Caco-2 (cell line): Measurements from ENCODE around the gene CCDC32. TPM values are rescaled to one million over a fixed set of nuclear protein-coding genes. Genes with fewer than 3 reads are reported as not detected.
A peak's percentile ranks its signal among the peaks of the same experiment; 100 is the strongest.

Experiments used
- Bru-seq: library from RNA; stranded (reverse); fragments of 400-500 nt; gene quantifications from one replicate; lab custom pipeline; 2021; lab: Mats Ljungman, UMichigan
- BruChase-seq, 2 experiments: library from RNA; stranded (reverse); fragments of 400-500 nt; gene quantifications; one replicate each; lab custom pipeline; 2021; lab: Mats Ljungman, UMichigan
- BruUV-seq: library from RNA; stranded (reverse); fragments of 400-500 nt; replicated peaks from 2 replicates; lab custom pipeline; 2021; lab: Mats Ljungman, UMichigan
- CTCF ChIA-PET: fragments of 300-600 bp; sonication (Branson Sonifier 250); formaldehyde crosslinking; loops from one replicate; lab custom pipeline; 2022; ENCODE audit warnings: antibody characterized with exemption; lab: Charles Lee
- POLR2A ChIA-PET: fragments of 300-600 bp; sonication (Branson Sonifier 250); formaldehyde crosslinking; loops from one replicate; lab custom pipeline; 2022; ENCODE audit warnings: antibody characterized with exemption; lab: Charles Lee
- DNase-seq, 2 experiments: peaks; one replicate each; pipeline versions ENCODE4 v3.0.0 to v3.0.0-alpha.2; 2020 to 2022
- H3K27me3 ChIP-seq: replicated peaks from 2 replicates; pipeline ENCODE4 v1.6.0; 2011; ENCODE audit warnings: low read length; ENCODE audit not compliant: control insufficient read depth, insufficient read depth
- H3K36me3 ChIP-seq: 2 replicates; pipeline ENCODE4 v1.5.1; 2011; ENCODE audit warnings: low read length; ENCODE audit not compliant: control insufficient read depth, insufficient read depth
- H3K4me1 ChIP-seq: fragments of 250-450 bp; sonication (Bioruptor Pico); 2 replicates; pipeline ENCODE4 v1.5.1; 2020; ENCODE audit warnings: mild to moderate bottlenecking
- H3K4me3 ChIP-seq: 2 replicates; pipeline ENCODE4 v1.5.1; 2011; ENCODE audit warnings: low read depth, mild to moderate bottlenecking, control low read depth, low read length
- H3K9me3 ChIP-seq: fragments of 250-450 bp; sonication (Bioruptor Pico); 2 replicates; pipeline ENCODE4 v1.5.1; 2020; ENCODE audit warnings: mild to moderate bottlenecking, moderate library complexity
- H3K27ac Mint-ChIP-seq: one replicate; pipeline ENCODE4 v1.8.0; 2022; ENCODE audit warnings: mixed read lengths; ENCODE audit not compliant: unreplicated experiment
- H3K27me3 Mint-ChIP-seq: one replicate; pipeline ENCODE4 v1.8.0; 2022; ENCODE audit warnings: mixed read lengths; ENCODE audit not compliant: insufficient read depth, unreplicated experiment
- H3K36me3 Mint-ChIP-seq: one replicate; pipeline ENCODE4 v1.8.0; 2022; ENCODE audit warnings: mild to moderate bottlenecking, mixed read lengths; ENCODE audit not compliant: insufficient read depth, unreplicated experiment
- H3K4me1 Mint-ChIP-seq: one replicate; pipeline ENCODE4 v1.8.0; 2022; ENCODE audit warnings: low read depth, mixed read lengths; ENCODE audit not compliant: unreplicated experiment
- H3K4me3 Mint-ChIP-seq: one replicate; pipeline ENCODE4 v1.8.0; 2022; ENCODE audit warnings: mild to moderate bottlenecking, moderate library complexity, mixed read lengths; ENCODE audit not compliant: unreplicated experiment
- H3K9me3 Mint-ChIP-seq: one replicate; pipeline ENCODE4 v1.8.0; 2022; ENCODE audit warnings: mixed read lengths; ENCODE audit not compliant: unreplicated experiment
- CTCF ChIP-seq, 2 experiments: fragments of 200-600 bp in 1 of 2; IDR thresholded peaks; 1 replicate in 1 of 2; 2 replicates in 1 of 2; pipeline versions ENCODE4 v1.5.1 to v1.8.0; 2011 to 2022; ENCODE audit warnings: antibody characterized with exemption in 1 of 2, control low read depth in 1 of 2, inconsistent platforms in 1 of 2, low read depth in 1 of 2, low read length in 1 of 2, mild to moderate bottlenecking in 1 of 2, moderate library complexity in 1 of 2; ENCODE audit not compliant: insufficient read depth in 1 of 2, severe bottlenecking in 1 of 2, unreplicated experiment in 1 of 2
- intact Hi-C: fragments of 100-400 bp; cut with micrococcal nuclease; formaldehyde crosslinking; loops from one replicate; pipeline ENCODE4 v1.10.0; 2022; ENCODE audit not compliant: unreplicated experiment
- long read RNA-seq: library from polyadenylated mRNA; stranded (forward); transcript quantifications from one replicate; pipeline ENCODE4 v2.0.0, GENCODE V29; 2022
- total RNA-seq: library from RNA; stranded (reverse); gene quantifications from 2 replicates; pipeline ENCODE4 v1.2.3, GENCODE V29; 2022

CCDC32 gene, protein sequence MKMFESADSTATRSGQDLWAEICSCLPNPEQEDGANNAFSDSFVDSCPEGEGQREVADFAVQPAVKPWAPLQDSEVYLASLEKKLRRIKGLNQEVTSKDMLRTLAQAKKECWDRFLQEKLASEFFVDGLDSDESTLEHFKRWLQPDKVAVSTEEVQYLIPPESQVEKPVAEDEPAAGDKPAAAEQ
- total RNA-seq = 11.7 and 17.0 TPM in 2 replicates
- percentile 57 among the genes with signal in this experiment for Bru-seq, nascent RNA
- percentile 59 among the genes with signal in this experiment for BruChase-seq, experiment 1, labeled RNA remaining after a 2-hour chase
- percentile 56 among the genes with signal in this experiment for BruChase-seq, experiment 2, labeled RNA remaining after a 6-hour chase
- long read RNA-seq, transcript CCDC32-202 (4 exons, 1,519 nt) = major isoform, 16 of 21 reads
- long read RNA-seq, partial matches to known transcripts = 1 of 21 reads
- long read RNA-seq, other reads (novel, unspliced or antisense) = 2 of 21 reads

DNA sequence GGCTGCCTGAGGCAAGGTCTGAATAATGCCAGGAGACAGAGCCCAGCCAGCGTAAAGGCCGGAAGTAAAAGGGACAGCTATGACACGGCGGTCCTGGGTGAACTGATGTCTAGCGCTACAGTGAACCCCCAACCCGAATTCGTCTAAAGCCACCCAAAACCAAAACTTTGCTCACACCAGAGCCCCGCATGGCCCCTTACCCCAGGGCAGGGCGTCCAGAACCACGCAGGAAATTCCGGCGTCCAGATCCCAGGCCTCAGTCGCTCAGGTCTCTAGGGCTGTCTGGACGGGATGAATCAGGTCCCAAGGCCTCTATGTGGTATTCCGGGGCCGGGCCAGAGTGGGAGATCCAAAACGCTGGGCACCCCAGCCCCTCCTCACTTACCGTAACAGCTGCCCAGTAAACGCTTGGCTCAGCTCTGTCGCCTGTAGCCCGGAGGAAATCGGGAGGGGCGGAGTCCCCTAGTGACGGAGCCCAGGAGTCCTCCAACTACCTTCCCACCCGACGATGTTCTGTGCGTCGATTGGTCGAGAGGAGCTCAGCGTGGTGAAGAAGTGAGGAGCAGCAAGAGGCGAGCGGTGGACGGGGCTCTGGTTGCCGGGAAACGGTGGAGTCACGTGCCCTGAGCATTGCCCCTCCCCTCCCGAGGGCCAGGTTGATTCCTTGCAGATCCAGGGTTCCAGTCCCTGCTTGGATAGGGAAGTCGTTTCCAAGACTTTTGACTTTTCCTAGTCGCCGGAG, at the start of gene CCDC32:
TSS of gene CCDC32 (minus strand) at position 452 of the 742 bp plus-strand sequence. CDS start 2,027 bp downstream, outside the sequence.
- intact Hi-C loops = loop anchor here (10.0 kb wide), 1 partner anchor 200 kb away; the partner anchor contains the start of genes C15orf62 and GCHFR
- CTCF ChIA-PET = interaction anchor here (0.6 to 1.6 kb wide), 10 partner anchors 12 to 290 kb away, joined by 3 to 14 read pairs (median 4); no protein-coding TSS in a partner anchor
- peaks cover 16% of the 10 kb centered on the region for H3K4me1 Mint-ChIP-seq

GRCh38 chr15:40613080-40613479, 48.2 kb upstream of the CCDC32 start:
- no peak for TF ChIP-seq CTCF (IDR thresholded peaks at IDR 0.05; ENCODE audit: insufficient read depth in 1 of 2, low read depth in 1 of 2, low read length in 1 of 2, severe bottlenecking in 1 of 2, unreplicated experiment in 1 of 2)
- Mint-ChIP-seq H3K4me1 (no peaks in the 10 kb centered on the region), H3K4me3 (no peak overlapping the region), H3K27me3 (no peaks in the 10 kb centered on the region), H3K36me3 (peaks cover 41% of the 10 kb centered on the region), H3K9me3 (no peaks in the 10 kb centered on the region), H3K27ac (no peak overlapping the region)
- no peaks in the 10 kb centered on the region for H3K4me1 ChIP-seq
- intact Hi-C loops = no loop called here
- H3K36me3 ChIP-seq = no peaks in the 10 kb centered on the region
- CTCF ChIA-PET = no interaction called here
- H3K4me3 ChIP-seq = no peak overlapping the region
- no peaks in the 10 kb centered on the region for H3K27me3 ChIP-seq
- no peaks in the 10 kb centered on the region for H3K9me3 ChIP-seq
- no TSS peak for BruUV-seq
- DNase-seq = no peak
- POLR2A ChIA-PET = no interaction called here

More for the DNA sequence above, at the start of gene CCDC32:
- no peaks in the 10 kb centered on the region for H3K4me1 ChIP-seq
- H3K9me3 Mint-ChIP-seq = no peaks in the 10 kb centered on the region
- peak within 1 kb of the TSS; percentile 69 for H3K4me3 ChIP-seq
- no peaks in the 10 kb centered on the region for H3K27me3 Mint-ChIP-seq
- H3K4me3 Mint-ChIP-seq = peak within 1 kb of the TSS; percentile 87
- peak; percentile 97 to 99 for DNase-seq
- H3K9me3 ChIP-seq = no peaks in the 10 kb centered on the region
- no peaks in the 10 kb centered on the region; the same call in 1 of the 2 replicates for H3K36me3 ChIP-seq
- H3K27me3 ChIP-seq = no peaks in the 10 kb centered on the region
- POLR2A ChIA-PET = interaction anchor here (0.6 to 1.5 kb wide), 12 partner anchors 12 to 309 kb away, joined by 3 to 12 read pairs (median 4); partner anchors contain the start of genes BAHD1, GCHFR, RAD51 and SPINT1
- H3K27ac Mint-ChIP-seq = peak within 1 kb of the TSS; percentile 94
- TF ChIP-seq CTCF (IDR thresholded peaks at IDR 0.05; ENCODE audit: insufficient read depth in 1 of 2, low read depth in 1 of 2, low read length in 1 of 2, severe bottlenecking in 1 of 2, unreplicated experiment in 1 of 2) = no peak
- TSS peak; percentile 82 for BruUV-seq
- H3K36me3 Mint-ChIP-seq = peaks cover 16% of the 10 kb centered on the region

- H3K4me3 ChIP-seq = no peak overlapping the region
- CTCF ChIA-PET = no interaction called here
- POLR2A ChIA-PET = interaction anchor here (0.6 kb wide), 1 partner anchor 14 kb away, joined by 9 read pairs; no protein-coding TSS in a partner anchor
- H3K4me1 Mint-ChIP-seq = no peaks in the 10 kb centered on the region
- TF ChIP-seq CTCF (IDR thresholded peaks at IDR 0.05; ENCODE audit: insufficient read depth in 1 of 2, low read depth in 1 of 2, low read length in 1 of 2, severe bottlenecking in 1 of 2, unreplicated experiment in 1 of 2) = no peak
- no peak overlapping the region for H3K4me3 Mint-ChIP-seq
- H3K9me3 Mint-ChIP-seq = no peaks in the 10 kb centered on the region
- H3K27ac Mint-ChIP-seq = no peak overlapping the region
- no peaks in the 10 kb centered on the region for H3K36me3 ChIP-seq
- no peaks in the 10 kb centered on the region for H3K4me1 ChIP-seq
- H3K36me3 Mint-ChIP-seq = peaks cover 9% of the 10 kb centered on the region
- no peaks in the 10 kb centered on the region for H3K27me3 ChIP-seq
- intact Hi-C loops = no loop called here
- DNase-seq = no peak
- no peaks in the 10 kb centered on the region for H3K9me3 ChIP-seq
- H3K27me3 Mint-ChIP-seq = no peaks in the 10 kb centered on the region
- BruUV-seq = no TSS peak
Measured at GRCh38 chr15:40603935-40604334, 39.1 kb upstream of the CCDC32 start.
